Left lung (tissue), 10 donors: ENCODE data around the gene UBR4. TPM values are rescaled to one million over a fixed set of nuclear protein-coding genes. Genes with fewer than 3 reads are reported as not detected.

Source experiments
- ATAC-seq: fragments of 200-7000 bp; cut with Tn5 transposase; one replicate; pipeline ENCODE4 v1.9.1; 2020; ENCODE audit warnings: moderate library complexity
- DNase-seq, 4 donors: peaks; one replicate each; pipeline ENCODE4 v3.0.0-alpha.2; 2013 to 2020
- H3K27ac ChIP-seq, 2 donors: fragments of 200-600 bp; sonication (generic) in 1 of 2; one replicate each; pipeline versions ENCODE4 v1.5.0 to v1.8.0; 2020 to 2021
- H3K27me3 ChIP-seq, 2 donors: fragments of 200-600 bp; sonication (generic) in 1 of 2; one replicate each; pipeline versions ENCODE4 v1.5.0 to v1.8.0; 2020 to 2021
- H3K36me3 ChIP-seq, 2 donors: fragments of 200-600 bp; sonication (generic) in 1 of 2; one replicate each; pipeline versions ENCODE4 v1.5.0 to v1.8.0; 2020 to 2021
- H3K4me1 ChIP-seq, 2 donors: fragments of 200-600 bp; one replicate each; pipeline ENCODE4 v1.8.0; 2021
- H3K4me3 ChIP-seq, 2 donors: fragments of 200-600 bp; sonication (generic) in 1 of 2; one replicate each; pipeline versions ENCODE4 v1.5.0 to v1.8.0; 2020 to 2021; ENCODE audit warnings: mild to moderate bottlenecking in 1 of 2
- H3K9me3 ChIP-seq, 2 donors: fragments of 200-600 bp; sonication (generic) in 1 of 2; one replicate each; pipeline versions ENCODE4 v1.5.0 to v1.8.0; 2020 to 2021
- intact Hi-C, 2 donors: fragments of 100-400 bp; cut with DNase I; formaldehyde crosslinking; loops; one replicate each; pipeline versions ENCODE4 v1.11.2 to v1.14.2; 2022
- polyA plus RNA-seq, 6 donors: library from polyadenylated mRNA; unstranded; fragments of 120-200 nt; gene quantifications; one replicate each; pipeline ENCODE4 v1.2.1, GENCODE V29; 2013; ENCODE audit not compliant: insufficient read length in 6 of 6
- total RNA-seq, 2 donors: library from RNA; stranded (reverse); fragmentation: NEBNext Ultra II Directional; extraction: Animal tissue kit (Norgen Biotek cat#: 25700); gene quantifications; one replicate each; pipeline ENCODE4 v1.2.1, GENCODE V29; 2021
- TF ChIP-seq, protein P1 (sequence below), 2 donors: fragments of 200-600 bp; sonication (generic) in 1 of 2; IDR thresholded peaks; one replicate each; pipeline versions ENCODE4 v1.5.0 to v1.8.0; 2021; ENCODE audit warnings: antibody characterized with exemption in 2 of 2
- donor health status: DM: no; HTN: yes; CAD: no.
- donor health status: DM: no; HTN: no; CAD: no.

Gene UBR4
- total and polyA plus RNA-seq, 8 donors, result 95.9 to 130 (median 109) TPM

DNA sequence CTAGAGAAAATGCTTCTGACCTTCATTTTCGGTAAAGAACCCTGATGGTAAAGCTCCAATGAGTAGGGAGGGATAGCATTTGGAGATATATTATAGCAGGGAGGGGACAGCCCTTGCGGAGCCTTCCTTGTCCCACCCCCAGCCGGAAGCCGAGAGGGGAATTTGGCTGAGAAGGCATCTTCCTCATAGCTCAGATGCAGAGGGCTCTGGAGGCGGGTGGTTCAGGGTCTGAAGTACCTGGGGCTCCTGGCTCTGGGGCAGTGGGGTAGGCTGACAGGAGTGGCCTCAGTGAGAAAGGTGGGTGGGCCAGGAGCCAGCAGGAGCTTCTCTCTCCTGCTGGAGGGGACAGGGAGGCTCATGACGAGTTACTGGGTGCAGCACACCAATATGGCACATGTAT lies 165.6 kb downstream of the UBR4 start:
- no peaks in the 10 kb centered on the region for H3K4me1 ChIP-seq
- ATAC-seq (no peak), DNase-seq (no peak)
- H3K36me3 ChIP-seq, result no peaks in the 10 kb centered on the region
- intact Hi-C loops, result no loop called here
- H3K27me3 ChIP-seq, result peaks cover 0 to 45% of the 10 kb centered on the region in 2 donors
- no peaks in the 10 kb centered on the region for H3K9me3 ChIP-seq
- H3K4me3 ChIP-seq, result no peak overlapping the region
- TF ChIP-seq, protein P1, sequence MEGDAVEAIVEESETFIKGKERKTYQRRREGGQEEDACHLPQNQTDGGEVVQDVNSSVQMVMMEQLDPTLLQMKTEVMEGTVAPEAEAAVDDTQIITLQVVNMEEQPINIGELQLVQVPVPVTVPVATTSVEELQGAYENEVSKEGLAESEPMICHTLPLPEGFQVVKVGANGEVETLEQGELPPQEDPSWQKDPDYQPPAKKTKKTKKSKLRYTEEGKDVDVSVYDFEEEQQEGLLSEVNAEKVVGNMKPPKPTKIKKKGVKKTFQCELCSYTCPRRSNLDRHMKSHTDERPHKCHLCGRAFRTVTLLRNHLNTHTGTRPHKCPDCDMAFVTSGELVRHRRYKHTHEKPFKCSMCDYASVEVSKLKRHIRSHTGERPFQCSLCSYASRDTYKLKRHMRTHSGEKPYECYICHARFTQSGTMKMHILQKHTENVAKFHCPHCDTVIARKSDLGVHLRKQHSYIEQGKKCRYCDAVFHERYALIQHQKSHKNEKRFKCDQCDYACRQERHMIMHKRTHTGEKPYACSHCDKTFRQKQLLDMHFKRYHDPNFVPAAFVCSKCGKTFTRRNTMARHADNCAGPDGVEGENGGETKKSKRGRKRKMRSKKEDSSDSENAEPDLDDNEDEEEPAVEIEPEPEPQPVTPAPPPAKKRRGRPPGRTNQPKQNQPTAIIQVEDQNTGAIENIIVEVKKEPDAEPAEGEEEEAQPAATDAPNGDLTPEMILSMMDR (IDR thresholded peaks at IDR 0.05), result no peak
- no peak overlapping the region for H3K27ac ChIP-seq

DNA sequence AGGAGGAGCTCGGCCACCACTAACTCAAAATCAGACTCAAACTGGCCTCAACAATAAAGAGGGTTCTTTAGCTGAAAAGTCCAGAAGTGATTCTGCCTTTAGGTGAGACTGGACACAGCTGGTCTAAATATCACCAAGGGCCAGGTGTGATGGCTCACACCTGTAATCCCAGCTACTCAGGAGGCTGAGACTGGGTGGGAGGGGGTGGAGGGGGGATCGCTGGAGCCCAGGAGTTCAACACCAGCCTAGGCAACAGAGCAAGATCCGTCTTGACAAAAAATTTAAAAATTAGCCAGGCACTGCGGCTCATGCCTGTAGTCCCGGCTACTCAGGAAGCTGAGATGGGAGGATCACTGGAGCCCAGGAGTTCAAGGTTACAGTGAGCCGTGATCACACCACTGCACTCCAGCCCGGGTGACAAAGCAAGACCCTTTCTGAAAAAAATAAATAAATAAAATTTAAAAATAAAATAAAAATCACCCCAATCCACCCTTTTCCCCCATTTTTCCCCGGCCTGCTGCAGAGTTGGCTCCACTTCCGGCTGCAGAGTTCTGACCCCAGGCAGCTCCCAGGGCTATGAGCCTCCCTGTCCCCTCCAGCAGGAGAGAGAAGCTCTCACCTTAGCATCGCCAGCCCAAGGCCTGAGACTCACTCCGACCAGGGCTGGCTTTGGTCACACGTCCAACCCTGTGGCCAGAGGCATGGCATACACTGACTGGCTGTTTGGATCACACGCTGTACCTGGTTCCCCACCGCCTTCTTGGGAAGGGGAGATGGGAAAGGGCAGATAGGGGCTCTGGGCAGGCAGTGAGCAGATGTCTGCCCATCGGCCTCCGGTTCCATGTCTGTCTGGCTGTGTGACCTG lies 166.3 kb downstream of the UBR4 start:
- intact Hi-C loops, result no loop called here
- H3K9me3 ChIP-seq, result no peaks in the 10 kb centered on the region
- no peaks in the 10 kb centered on the region for H3K4me1 ChIP-seq
- no peak for ATAC-seq
- peaks cover 0 to 40% of the 10 kb centered on the region in 2 donors for H3K27me3 ChIP-seq
- no peak overlapping the region for H3K27ac ChIP-seq
- TF ChIP-seq, protein P1 (IDR thresholded peaks at IDR 0.05), result no peak
- no peak overlapping the region for H3K4me3 ChIP-seq
- no peaks in the 10 kb centered on the region for H3K36me3 ChIP-seq
- DNase-seq, result peak in 1 of 4 donors; percentile 19

DNA sequence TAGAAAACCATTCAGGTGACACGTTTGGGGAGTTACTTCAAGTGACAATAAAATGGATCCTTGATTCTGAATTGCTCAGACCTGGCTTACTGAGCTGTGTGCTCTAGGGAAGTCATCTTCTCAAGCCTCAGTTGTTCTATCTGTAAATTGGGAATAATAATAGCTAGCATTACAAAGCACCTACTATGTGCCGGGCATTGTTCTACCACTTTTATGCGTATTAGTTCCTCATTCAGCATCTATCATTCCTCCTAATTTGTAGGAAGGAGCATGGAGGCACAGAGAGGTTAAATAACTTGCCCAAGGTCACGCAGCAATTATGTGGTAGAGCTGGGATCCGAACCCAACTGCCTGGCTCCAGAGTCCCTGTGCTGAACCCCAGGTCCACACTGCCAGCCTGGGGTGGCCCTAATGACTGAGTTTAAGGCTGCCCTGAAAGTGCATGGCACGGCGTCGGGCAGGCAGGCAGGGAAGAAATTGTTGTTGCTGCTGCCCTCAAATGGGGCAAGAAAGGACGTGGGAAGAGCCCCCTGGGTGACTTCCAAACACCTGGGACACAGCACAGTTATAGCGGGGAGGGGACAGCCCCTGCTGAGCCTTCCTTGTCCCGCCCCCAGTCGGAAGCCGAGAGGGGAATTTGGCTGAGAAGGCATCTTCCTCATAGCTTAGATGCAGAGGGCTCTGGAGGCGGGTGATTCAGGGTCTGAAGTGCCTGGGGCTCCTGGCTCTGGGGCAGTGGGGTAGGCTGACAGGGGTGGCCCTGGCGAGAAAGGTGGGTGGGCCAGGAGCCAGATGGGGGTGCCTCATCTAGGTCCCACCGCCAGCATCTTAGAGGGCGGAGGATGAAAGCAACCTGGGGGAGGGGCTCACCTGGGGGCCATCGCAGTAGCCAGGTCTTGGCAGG lies 167.1 kb downstream of the UBR4 start:
- Histone ChIP-seq H3K4me3 (no peak overlapping the region), H3K4me1 (no peaks in the 10 kb centered on the region), H3K27me3 (peaks cover 0 to 35% of the 10 kb centered on the region in 2 donors), H3K9me3 (no peaks in the 10 kb centered on the region), H3K36me3 (no peaks in the 10 kb centered on the region), H3K27ac (no peak overlapping the region)
- TF ChIP-seq, protein P1 (IDR thresholded peaks at IDR 0.05), result no peak
- peak in 1 of 4 donors; percentile 52 for DNase-seq
- intact Hi-C loops, result no loop called here
- peak; percentile 23 for ATAC-seq

DNA sequence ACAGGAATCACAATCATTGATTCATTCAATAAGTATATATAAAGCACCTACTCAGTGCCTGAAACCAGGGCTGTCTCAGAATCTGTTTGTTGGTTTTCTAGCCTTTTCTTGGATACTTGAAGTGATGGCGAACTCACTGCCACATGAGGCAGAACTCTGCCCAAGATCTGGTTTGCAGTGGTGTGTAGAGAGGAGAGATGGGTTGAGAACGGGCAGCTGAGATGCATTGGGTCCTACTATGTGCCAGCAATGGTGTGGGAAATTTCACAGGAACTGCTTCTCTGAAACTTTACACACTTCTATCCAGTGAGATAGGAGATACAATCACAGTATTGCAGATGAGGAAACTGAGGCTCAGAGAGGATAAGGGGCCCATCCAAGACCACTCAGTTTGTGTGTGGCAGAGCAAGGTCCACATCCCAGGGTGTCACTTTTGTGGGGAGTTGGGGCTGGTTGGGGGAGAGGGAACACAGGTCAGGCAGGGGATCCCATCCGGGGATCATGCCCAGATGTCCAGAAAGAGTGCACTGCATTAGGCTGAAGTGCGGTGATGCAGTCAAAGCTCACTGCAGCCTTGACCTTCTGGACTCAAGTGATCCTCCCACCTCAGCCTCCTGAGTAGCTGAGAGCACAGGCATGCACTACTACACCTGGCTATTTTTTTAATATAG lies 169.9 kb downstream of the UBR4 start:
- DNase-seq (no peak), ATAC-seq (no peak)
- Histone ChIP-seq H3K27ac (no peak overlapping the region), H3K4me3 (no peak overlapping the region), H3K9me3 (no peaks in the 10 kb centered on the region), H3K27me3 (peaks cover 0 to 35% of the 10 kb centered on the region in 2 donors), H3K4me1 (no peaks in the 10 kb centered on the region), H3K36me3 (no peaks in the 10 kb centered on the region)
- TF ChIP-seq, protein P1 (IDR thresholded peaks at IDR 0.05), result no peak
- intact Hi-C loops, result no loop called here
